ENCODE measurements around the gene GLS.
A peak's percentile ranks its signal among the peaks of the same experiment; 100 is the strongest.

Gene GLS

DNA sequence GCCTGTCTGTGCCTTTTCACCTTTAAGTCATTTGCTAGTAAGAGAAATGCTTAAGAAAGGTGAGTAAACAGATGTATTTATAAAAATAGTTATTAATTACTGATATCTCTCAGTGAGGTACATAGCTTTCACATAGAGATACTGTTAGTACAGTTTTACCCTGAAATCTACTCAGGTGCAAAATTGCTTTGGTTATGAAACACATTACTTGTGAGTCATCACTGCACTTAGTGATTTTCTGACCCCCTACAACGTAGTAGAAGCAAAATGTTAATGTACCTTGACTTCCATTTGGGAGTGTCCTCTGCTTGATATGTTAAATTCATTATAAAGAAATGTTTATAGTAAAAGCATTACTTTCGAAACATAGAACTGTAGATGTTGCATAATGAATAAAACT, 6.5 kb downstream of the GLS start:
- no peak for DNase-seq

GRCh38 chr2:190888449-190888848, 7.8 kb downstream of the GLS start:
- no peak for DNase-seq

- no peak for DNase-seq
Measured at GRCh38 chr2:190889175-190889943, 8.7 kb downstream of the GLS start.

- DNase-seq: no peak
Measured at GRCh38 chr2:190891372-190891771, 10.8 kb downstream of the GLS start.

GRCh38 chr2:190891889-190892288, 11.3 kb downstream of the GLS start:
- no peak for DNase-seq

- no peak for DNase-seq
Measured at GRCh38 chr2:190893157-190893556, 12.5 kb downstream of the GLS start.

DNA sequence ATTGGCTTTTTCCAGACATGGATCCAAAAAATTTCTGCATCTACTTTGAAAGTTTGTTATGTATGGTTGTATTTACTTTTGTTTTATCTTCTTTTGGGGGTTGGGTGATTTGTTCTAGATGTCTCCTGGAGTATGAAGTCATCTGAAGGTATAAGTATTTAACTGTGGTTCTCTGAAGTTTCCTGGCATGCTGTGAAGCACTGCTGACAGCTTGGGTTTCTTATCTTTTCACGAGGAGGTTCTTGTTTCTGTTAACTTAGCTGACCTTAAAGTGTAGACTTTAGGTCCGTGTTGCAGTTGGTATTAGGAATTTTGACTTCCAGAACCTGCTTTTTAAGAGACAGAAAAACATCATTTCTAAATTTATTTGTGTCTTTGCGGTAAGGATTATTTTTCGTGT, 15.9 kb downstream of the GLS start:
- DNase-seq: no peak

DNA sequence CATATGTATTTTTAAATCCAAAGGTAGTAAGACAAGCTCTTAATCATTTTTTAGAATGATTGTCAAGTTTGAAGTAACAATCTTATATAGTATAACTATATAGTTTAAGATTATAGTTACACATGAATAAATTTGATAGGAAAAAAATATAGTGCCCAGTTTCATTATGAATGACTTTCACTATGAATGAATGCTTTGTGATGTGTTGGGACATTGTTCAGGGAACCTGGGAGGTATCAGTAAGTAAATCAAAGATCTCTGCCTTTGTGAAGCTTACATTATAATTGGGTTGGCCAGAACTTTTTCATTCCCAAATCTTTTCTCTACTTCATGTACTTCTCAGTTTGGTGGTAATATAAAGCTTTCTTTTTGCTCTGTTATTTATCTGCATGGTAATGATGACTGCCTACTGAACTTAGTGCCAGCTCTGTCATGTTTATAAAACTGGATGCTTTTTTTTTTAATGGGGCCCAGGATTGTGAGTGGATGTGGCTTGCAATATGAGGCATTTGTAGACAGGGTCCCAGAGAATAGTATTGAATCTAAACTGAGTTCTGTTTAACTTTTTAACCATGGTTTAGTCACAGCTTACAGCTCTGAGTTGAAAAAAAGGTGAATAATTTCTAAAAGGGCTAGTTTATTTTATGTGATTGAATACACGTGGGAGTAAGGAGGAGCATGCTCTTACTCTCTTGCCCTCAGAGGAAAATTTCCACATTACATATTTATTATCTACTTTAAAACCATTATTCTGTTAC, 23.3 kb downstream of the GLS start:
- DNase-seq: no peak

DNA sequence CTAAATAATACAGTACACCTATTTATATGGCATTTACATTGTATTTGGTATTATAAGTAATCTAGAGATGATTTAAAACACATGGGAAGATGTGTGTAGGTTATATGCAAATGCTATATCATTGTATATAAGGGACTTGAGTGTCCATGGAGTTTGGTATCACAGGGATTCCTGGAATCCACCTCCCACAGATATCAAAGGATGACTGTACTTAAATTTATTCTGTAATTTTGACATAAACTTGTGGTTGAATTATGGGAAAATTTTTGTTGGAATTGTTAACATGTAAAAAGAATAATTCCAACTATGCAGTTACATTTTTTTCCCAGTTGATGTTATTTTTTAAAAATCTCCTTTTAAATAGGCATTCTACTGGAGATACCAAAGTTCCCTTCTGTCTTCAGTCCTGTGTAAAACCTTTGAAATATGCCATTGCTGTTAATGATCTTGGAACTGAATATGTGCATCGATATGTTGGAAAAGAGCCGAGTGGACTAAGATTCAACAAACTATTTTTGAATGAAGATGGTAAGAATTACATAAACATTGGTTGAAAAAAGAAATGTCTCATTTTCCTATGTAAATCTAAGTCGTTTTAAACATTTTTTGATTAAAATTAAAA, 24.1 kb downstream of the GLS start:
- no peak for DNase-seq

DNA sequence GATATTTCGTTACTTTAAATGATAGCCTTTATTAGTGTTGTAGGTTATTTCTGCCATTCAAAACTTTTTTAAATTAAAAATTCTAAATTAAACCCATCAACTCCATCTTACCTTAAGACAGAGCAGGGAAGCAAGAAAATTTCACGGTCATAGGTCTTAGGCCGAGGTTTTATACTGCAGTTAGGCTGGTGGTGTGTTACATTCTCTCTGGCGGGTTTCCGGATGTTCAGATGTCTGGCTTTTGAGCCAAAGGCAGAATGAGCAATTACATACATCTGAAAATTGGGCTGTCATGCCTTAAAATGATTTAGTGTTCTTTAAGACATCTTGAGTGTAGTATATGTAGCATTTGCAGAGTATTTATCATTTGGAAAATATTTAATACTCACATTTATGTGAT, 27.9 kb downstream of the GLS start:
- no peak for DNase-seq

GRCh38 chr2:190909680-190910079, 29.1 kb downstream of the GLS start:
- DNase-seq: no peak

DNA sequence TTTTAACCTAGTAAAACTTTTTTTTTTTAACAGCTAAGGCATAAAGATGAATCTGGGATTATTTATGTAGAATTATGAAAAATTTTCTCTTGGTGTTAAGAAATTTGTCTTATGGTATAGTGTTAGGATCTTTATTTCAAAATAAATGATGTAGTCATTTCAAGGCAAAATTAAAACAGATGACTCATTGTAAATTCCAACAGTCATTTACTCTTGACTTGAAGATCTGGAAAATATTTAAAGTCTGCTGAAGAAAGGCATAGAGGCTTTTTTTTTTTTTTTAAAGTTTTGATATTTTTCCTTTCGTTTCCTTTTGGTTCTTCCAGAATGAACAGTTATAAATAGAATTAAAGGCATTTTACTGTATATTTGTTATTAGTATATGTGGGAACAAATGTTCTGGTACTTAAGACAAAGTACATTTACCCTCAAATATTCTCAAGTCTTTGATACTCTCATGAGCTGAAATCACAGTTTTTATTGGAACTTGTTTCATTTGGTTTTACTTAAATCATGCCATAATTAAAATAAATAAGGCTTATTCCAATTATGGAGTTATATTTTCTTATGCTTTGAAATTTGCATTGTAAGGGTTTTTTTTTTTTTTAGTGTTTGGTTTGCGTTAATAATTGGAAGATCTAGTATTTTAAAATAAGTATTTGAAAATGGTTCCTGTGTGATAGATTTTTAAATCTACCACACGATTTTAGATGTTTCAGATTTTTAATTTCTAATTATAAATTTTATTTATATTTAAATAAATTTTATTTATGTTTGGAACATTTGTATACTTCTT, 29.9 kb downstream of the GLS start:
- DNase-seq: no peak

DNA sequence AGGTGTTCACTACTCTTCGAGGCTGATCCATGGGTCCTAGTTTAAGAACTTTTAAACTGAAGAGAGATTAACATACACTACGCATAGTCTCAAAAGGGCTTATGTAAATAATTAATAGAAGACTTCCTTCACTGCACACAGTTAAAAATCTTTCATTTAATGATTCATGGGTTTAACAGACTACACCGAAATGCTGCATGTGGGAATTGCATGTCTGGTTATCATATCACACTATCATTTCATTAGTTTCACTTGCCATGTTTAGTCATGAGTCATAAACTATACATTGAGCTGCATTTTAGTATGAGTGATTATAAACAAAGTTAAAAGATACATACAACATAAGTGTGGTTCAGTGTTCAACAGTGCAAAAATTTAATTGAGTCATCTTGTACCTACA, 31.2 kb downstream of the GLS start:
- no peak for DNase-seq

GRCh38 chr2:190912726-190913125, 32.1 kb downstream of the GLS start:
- DNase-seq: no peak

DNA sequence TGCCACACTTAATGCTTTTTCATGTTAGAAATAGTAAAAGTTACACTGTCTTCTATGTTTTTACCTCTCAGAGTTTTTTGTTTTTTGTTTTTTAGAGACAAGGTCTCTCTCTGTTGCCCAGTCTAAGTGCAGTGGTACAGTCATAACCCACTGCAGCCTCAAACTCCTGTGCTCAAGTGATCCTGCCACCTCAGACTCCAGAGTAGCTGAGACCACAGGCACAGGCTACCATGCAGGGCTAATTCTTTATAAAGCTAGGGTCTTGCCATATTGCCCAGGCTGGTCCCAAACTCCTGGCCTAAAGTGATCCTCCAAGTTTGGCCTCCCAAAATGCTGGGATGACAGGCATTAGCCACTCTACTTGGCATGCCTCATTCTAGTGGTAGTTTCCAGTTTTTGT, 33.1 kb downstream of the GLS start:
- DNase-seq: no peak

- no peak for DNase-seq
Measured at GRCh38 chr2:190916829-190917228, 36.2 kb downstream of the GLS start.

DNA sequence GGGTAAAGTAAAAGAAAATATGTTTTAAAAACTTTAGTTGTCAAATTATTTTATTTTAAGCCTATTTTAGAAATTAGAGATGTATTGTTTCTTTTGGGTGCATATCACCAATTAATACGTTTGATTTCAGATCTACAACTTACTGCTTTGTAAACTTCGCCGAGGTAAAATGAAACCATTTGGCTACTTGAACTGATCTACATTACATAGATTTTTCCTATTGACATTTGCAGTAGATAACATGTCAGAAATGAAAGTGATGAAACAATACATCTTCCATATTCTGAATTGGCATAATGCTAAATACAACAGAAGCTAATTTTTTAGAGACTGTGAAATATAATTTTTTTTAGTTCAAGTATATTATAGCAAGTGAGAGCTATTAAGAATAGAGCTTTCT, 39.5 kb downstream of the GLS start:
- DNase-seq: no peak

GRCh38 chr2:190922376-190922775, 41.8 kb downstream of the GLS start:
- no peak for DNase-seq

GRCh38 chr2:190927301-190927700, 46.7 kb downstream of the GLS start:
- DNase-seq: no peak

DNA sequence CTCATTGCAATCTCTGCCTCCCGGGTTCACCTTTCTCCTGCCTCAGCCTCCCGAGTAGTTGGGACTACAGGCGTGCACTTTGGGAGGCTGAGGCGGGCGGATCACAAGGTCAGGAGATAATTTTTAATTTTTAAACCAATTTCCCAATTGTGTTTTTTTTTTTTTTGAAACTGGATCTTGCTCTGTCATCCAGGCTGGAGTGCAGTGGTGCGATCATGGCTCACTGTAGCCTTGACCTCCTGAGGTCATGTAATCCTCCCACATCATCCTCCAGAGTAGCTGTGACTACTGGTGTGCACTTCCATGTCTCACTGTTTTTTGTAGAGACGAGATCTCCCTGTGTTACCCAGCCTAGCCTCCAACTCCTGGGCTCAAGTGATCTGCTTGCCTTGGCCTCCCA, 49.3 kb downstream of the GLS start:
- no peak for DNase-seq

GRCh38 chr2:190930411-190930810, 49.8 kb downstream of the GLS start:
- DNase-seq: peak; percentile 71

- no peak for DNase-seq
Measured at GRCh38 chr2:190932514-190932913, 51.9 kb downstream of the GLS start.

DNA sequence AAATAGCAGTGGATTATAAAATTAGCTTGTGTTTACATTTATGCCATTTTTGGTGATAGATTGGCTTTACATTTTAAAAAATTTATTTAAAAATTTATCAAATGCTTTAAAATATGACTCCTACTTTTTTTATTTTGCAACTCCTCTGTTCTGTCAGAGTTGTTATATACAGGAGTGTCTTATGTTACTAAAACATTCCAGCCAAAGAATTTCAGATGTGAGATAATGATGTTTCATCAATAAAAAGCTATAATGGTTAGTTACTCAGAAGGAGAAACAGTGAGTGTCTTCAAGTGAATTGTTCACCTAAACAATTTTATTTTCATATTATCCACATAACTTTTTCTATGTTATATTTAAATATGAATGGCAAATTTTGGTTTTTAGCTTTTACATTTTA, 52.7 kb downstream of the GLS start:
- DNase-seq: no peak
